GM18526 (cell line): Measurements from ENCODE around the gene REPS1.

Source experiments
- POLR2A ChIP-seq: IDR thresholded peaks from 3 replicates; pipeline ENCODE4 v1.6.1; 2011; ENCODE audit not compliant: insufficient read length; ENCODE audit errors: extremely low read depth

The REPS1 gene

DNA sequence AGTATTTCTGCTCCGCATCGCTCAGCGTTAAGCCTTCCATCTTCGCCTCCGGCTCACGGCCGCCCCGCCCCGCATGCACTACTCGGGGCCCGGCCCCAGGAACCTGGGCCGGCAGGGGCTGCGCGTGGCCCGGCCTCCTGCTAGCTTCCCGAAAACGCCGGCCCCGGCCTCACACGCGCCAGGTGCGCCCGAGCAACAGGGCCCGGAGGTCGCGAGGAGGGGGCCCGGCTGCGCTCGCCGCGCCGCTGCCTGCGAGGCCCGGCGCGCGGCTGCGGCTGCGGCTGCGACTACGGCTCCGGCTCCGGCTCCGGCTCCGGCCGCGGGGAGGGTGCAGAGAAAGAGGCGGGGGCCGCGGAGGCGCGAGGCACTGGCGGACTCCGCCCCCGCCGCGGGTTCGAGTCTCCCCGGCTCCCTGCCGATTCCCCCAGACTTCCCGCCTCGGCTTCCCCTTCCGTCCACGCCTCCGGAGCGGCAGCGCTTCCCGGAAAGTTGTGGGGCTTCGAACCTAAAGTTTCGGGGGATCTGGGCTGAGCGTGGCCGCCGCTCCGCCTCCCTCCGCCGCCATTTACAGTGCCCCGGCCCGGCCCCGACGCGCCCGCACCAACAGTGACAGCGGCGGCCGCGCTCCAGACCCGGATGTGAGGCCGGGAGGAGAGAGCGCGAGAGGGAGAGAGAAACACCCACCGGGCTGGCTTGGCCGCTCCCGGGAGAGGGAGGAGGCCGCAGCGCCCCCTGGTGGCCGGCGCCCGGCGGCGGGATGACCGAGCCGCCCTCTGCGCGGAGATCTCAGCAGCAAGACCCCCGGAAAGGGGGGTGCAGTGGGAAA is at the start of gene REPS1:
TSS of gene REPS1 (minus strand) at position 611 of the 826 bp plus-strand sequence. CDS start at position 40, 571 bp downstream.
- peak; percentile 80 for TF ChIP-seq POLR2A

GRCh38 chr6:139037490-139037889 is 49.4 kb upstream of the REPS1 start:
- no peak for TF ChIP-seq POLR2A

- TF ChIP-seq POLR2A, result no peak
Measured at GRCh38 chr6:139030228-139030963, 42.3 kb upstream of the REPS1 start.

DNA sequence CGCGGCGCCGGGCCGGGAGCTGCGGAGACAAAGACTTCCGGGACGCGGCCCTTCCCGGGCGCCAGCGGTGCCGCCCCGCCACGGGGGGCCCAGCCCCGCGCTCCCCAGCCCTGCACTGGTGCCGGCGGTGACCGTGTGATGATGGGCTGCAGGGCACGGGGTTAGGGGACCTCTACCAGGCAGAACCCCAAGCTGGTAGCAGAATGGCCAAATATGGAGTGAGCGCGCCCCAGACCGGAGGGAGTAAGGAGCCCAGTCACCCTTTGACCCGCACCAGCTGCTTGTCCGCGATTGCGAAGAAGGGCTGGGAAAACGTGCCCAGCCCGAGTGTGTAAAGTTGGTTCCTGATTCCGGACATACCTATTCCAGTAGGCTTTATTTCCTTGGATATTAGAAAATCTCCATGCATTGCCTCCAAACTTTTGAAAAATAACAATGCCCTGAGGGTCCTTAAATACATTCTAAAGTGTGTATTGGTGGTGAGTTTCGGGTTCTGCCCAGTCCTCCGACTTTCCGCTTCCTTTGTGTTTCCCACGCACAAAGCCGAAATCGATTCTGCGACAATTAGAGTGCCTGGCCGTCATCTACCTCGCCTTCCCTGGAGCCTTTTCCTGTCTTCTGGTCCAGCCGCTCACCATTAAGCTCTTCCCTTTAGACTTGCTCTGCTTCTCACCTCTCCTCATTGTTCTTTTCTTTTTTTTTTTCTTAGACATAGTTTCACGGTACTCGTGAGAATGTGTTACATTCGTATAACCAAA is 41.6 kb upstream of the REPS1 start:
- TF ChIP-seq POLR2A, result no peak

DNA sequence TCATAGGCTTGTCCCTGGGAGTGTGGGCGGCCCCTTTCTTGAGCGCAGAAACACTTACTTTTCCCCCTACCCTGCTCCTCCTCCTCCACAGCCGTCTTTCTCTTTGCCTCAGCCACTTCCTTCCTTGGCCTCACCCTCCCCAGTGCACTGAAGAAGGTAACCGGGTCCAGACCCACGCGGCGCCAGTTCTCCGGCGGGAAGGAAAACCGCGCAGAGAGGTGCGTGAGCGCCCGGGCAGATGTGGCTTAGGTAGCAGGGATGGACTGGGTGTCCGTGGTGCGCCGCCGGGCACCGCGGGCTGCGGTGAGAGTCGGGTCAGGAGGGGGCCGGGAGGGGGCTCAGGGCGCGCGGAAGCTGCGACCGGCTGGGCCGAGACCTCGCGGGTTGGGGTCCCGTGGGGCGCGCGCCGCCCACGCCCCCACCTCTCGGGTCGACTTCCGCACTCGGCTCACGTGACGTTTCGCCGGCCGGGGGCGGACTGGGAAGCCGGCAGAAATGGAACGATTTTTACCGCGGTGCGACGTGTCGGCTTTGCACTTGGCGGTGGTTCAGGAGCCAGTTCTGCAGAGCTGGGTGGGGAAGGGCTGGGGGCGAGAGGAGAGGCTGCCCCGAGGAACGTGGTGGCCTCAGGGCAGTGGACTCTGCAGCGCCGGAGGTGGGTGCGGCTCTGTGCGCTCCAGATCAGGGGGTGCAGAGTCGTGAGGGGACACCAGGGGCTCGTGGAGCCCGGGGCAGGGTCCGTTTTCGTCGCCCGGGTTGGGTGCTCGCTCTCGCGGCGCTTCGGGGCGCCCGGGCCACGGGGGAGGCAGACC is 40.8 kb upstream of the REPS1 start, which contains the start of gene ABRACL:
TSS of gene ABRACL (plus strand) at position 88 of the 812 bp plus-strand sequence. CDS start 5,416 bp downstream, outside the sequence.
- peak; percentile 84 for TF ChIP-seq POLR2A

- no peak for TF ChIP-seq POLR2A
Measured at GRCh38 chr6:139028215-139028657, 40.2 kb upstream of the REPS1 start.

GRCh38 chr6:139027620-139028182 is 39.6 kb upstream of the REPS1 start:
- TF ChIP-seq POLR2A, result peak; percentile 34

DNA sequence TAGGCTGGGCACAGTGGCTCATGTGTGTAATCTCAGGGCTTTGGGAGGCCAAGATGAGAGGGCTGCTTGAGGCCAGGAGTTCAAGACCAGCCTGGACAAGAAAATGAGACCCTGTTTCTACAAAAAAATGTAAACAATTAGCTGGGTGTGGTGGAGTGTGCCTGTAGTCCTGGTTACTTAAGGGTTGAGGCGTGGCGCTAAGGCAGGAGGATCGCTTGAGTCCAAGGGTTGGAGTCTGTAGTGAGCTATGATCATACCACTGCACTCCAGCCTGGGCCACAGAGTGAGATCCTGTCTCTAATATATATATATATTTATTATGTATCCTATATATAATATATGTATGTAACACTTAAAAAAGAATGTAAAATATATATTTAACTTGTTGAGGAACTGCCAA is 32.6 kb upstream of the REPS1 start:
- no peak for TF ChIP-seq POLR2A

DNA sequence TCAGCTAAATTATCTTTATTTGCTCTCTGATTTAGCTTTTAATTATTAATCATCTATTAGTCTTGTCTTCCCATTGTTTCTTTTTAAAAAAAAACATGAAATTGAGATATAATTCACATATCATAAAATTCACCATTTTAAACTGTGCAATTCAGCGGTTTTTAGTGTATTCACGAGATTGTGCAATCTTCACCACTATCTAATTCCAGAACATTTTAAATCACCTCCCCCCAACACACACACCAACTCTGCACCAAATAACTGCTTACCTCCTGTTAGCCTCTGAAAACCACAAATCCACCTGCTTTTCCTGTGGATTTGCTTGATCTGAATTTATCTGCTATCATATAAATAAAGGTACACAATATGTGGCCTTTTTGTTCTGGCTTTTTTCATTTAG is 31.7 kb upstream of the REPS1 start:
- no peak for TF ChIP-seq POLR2A

DNA sequence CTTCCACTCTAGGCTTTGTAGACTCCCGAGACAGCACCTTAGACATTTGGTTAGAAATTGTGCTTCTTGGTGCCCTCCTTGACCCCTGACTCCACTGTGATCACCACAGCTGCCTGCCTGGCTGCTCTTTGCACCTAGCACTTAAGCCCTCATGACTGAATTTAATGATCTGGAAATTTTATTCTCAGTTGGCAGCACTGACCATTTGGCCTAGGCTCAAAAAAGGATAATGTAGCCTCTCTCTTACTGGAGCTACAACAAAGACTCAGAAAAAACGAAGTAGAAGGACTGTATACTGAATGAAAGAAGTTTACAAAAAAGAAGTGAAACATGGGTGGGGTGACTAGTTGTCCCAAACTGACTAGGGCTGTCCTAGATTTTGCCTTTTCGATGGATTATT is 29.2 kb upstream of the REPS1 start:
- TF ChIP-seq POLR2A, result no peak

DNA sequence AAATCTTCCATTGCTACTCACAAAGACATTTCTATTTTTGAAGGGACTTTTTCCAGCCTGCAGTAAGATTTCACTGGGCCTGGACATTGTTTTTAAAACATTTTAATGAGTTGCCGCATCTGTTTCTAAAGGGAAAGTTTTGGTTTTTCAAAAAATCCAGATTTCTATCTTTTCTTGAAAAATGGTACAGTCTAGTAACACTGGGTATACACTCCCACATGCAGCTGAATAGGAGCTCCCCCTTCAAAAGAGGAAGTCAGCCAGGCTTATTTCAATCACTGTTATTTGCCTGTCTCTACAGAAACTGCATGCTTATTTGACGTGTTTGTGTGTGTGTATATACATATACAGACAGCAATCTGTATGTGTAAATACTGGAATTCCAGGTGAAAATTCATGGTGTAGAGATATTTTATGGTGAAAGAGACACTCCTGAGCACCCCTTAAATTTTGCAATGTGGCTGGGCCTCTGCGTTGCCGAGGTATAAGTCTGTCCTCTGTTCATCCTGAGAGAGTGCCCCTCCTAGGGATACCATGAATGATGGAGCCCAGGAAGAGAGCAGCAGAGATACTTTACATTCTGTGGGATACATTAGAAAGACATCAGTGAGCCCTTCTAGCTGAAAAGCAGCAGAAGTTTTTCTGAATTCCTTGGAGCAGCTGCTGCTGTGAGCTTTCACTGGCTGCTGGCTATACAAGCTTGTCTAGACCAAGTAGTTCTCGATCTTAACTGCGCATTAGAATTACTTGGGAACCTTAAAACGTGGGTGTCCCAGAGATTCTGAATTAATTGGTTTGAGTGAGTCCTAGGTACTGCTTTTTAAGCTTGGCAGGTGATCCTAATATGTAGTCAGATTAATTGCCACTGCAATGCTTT is 28.5 kb upstream of the REPS1 start:
- TF ChIP-seq POLR2A, result no peak

GRCh38 chr6:139014945-139015344 is 26.9 kb upstream of the REPS1 start:
- no peak for TF ChIP-seq POLR2A

- no peak for TF ChIP-seq POLR2A
Measured at GRCh38 chr6:139013185-139013800, 25.2 kb upstream of the REPS1 start.
